NCI-H748 (cell line): ENCODE results near the gene KLRC3.
"Not testable (repeated sequence)": the region's sequence is repeated elsewhere in the genome, so short reads cannot be mapped to it uniquely, and the experiment has no call there.

Experiments
- DNase-seq: peaks from one replicate; lab custom pipeline; 2025; ENCODE audit not compliant: unreplicated experiment; lab: John Stamatoyannopoulos, UW

Gene KLRC3

DNA sequence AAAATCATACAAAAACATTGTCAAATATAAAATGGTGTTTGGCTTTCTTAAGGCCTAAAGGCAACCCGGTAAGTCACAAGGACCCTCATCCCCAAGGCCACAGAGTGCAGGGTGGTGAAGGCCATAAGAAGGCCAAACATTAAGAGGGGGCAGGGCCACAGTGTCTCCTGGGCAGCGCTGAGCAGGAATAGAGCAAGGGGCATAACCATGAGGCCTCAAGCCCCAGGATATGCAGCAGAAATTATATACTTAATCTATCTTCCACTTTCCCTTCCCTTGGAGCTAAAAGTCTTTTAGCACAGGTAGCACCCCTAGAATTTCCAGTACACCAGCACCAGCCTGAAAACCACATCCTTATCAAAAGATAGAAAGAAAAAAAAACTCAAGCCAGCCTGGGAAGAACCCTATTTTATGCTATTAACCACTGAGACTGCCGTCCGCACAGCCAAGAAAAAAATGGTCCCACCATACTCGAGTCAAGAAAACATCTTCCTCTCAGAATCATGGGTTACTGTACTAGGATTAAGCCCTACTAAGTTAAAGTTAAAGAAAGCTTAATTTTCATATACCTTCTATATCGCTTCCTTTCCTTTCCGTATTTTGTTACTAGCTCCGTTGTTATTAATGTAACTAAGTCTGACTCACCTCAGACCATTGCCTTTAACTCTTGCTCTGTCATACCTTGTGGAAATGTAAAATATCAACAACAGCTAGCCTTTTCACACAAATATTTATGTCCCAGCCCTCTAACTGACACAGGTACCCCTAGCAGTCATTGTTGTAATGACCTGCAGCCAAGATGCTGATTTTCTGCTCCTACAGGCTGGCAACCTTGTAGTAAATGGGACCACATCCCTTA lies 50.6 kb downstream of the KLRC3 start:
- no peak for DNase-seq

GRCh38 chr12:10368206-10369171 lies 51.9 kb downstream of the KLRC3 start:
- DNase-seq, result no peak

- DNase-seq, result not testable (repeated sequence)
These were observed 52.7 kb downstream of the KLRC3 start for GRCh38 chr12:10367714-10368113.

DNA sequence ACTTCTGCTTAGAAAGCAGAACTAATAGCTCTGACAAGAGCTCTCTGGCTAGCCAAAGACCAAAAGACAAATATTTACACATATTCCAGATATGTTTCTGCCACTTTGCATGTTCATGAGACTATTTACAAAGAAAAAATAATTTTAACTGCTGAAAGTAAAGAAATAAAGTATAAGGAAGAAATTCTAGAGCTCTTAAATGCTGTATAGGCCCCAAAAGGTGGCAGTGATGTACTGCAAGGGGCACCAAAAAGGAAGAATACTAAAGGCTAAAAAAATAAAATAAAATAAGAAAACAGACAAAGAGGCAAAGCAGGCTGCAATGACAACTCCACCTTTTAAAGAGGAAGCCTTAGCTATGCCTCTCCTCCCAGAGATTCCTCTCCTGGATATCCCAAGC lies 53.5 kb downstream of the KLRC3 start:
- peak; percentile 35 for DNase-seq

GRCh38 chr12:10365696-10366405 lies 54.5 kb downstream of the KLRC3 start:
- DNase-seq, result peak; percentile 42

GRCh38 chr12:10364815-10365622 lies 55.4 kb downstream of the KLRC3 start:
- DNase-seq, result peak; percentile 85

- peak; percentile 49 for DNase-seq
These were observed 56.2 kb downstream of the KLRC3 start for GRCh38 chr12:10363914-10364814.

- no peak for DNase-seq
These were observed 56.8 kb downstream of the KLRC3 start for GRCh38 chr12:10363658-10363913.

DNA sequence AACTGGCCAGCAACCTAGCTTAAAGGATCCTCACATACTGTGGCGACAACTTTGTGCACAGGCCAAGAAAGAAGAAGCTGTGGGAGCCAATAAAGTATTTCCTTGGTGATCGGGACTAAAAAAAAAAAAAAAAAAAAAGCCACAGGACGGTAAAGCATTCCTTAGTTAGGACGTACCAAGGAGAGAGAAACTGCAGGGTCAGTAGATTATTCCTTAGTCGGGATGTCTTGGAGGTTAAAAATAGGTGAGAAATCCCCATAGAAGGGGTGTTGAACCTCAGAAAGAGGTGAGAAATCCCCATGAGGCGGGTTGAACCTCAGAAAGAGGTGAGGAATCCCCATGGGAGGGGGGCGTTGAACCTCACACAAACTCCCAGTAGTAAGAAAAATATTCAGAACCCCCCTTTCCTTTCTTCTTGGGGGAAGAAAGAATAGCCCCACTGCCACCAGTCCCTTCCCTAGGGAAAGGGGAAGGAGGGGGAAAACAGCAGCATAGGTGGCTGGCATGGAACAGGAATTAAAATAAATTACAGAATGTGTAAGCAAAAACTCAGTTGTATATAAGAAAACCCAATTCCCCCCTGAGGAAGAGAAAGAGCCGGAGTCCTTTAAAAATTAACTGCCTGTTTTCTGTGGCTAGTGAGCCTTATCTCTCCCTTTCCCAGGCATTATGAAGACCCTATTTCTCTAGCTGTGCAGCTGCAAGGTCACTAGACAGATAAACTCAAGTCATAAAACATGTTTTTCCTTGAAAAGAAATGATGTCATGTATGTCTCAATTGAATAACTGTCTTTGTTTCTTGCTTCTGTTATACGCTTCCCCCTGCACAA lies 57.4 kb downstream of the KLRC3 start:
- peak; percentile 3 for DNase-seq

GRCh38 chr12:10362325-10362724 lies 58.1 kb downstream of the KLRC3 start:
- DNase-seq, result no peak
